ENCODE data around the gene SERPINB12.

DNA sequence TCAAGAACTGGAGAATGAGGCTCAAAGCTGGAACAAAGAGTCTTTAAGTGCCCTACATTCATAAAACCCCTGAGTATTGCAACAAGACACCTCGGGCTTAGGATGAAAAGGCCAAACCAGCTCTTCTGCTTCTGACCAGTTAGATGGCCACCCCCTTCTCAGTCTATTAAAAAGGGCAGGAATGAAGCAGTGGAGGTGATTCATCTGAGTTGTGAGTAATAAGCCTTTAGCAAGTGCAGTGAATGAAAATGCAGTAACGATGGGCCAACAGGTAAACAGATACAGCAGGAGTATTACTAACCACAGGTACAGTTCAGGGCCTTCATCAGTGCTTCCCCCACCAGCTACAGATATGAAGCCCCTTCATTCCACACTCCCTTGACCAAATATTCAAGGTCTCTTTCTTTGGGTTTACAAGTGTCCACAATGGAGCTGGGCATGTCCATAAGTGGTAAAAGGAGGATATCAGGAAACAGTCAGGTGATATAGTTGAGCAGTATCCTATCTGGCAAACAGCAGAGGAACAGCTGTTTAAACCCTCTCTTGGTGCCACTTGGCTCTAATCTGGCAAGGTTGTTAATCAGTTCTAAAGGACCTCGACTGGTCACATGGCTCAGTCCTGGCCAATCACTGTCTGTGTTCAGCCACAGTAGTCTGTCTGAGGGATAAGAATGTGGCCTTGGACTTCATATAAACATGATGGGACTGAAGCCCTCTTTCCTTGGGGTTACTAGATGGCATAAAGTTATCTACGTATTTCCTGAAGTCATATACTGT lies 62.8 kb downstream of the SERPINB12 start:
- TF ChIP-seq, protein P1, sequence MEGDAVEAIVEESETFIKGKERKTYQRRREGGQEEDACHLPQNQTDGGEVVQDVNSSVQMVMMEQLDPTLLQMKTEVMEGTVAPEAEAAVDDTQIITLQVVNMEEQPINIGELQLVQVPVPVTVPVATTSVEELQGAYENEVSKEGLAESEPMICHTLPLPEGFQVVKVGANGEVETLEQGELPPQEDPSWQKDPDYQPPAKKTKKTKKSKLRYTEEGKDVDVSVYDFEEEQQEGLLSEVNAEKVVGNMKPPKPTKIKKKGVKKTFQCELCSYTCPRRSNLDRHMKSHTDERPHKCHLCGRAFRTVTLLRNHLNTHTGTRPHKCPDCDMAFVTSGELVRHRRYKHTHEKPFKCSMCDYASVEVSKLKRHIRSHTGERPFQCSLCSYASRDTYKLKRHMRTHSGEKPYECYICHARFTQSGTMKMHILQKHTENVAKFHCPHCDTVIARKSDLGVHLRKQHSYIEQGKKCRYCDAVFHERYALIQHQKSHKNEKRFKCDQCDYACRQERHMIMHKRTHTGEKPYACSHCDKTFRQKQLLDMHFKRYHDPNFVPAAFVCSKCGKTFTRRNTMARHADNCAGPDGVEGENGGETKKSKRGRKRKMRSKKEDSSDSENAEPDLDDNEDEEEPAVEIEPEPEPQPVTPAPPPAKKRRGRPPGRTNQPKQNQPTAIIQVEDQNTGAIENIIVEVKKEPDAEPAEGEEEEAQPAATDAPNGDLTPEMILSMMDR (IDR thresholded peaks at IDR 0.05): no peak
- TF ChIP-seq POLR2A (IDR thresholded peaks at IDR 0.05): no peak

Measured in body of pancreas (tissue), 4 donors.